Measurements from ENCODE around the gene FRMD8.

FRMD8 gene

DNA sequence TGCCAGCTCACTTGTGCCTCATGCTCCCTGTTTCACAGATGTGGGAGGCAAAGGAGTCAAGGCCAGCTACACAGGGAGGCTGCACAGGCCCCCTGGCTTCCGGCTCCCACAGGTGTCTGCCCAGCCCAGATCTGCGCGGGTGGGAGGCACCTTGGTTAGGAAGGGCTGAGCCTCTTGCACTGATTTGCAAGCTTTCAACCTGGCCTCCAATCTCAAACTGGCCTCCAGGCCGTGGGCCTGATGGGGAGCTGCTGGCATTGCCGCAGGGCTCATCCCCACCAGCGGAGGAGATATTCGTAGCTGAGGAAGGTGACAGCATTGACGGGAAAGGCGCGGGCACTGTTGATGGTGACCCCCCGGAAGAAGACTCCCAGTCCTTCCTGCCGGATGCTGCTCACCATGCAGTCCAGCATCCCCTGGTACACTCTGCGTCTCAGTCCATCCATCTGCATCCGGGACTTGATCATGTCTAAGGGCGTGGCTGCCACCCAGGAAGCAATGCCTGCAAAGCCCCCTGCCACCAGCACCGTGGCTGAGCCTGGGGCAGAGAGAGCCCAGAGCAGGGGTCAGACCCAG, 10.2 kb upstream of the FRMD8 start:
- no peak for DNase-seq

DNA sequence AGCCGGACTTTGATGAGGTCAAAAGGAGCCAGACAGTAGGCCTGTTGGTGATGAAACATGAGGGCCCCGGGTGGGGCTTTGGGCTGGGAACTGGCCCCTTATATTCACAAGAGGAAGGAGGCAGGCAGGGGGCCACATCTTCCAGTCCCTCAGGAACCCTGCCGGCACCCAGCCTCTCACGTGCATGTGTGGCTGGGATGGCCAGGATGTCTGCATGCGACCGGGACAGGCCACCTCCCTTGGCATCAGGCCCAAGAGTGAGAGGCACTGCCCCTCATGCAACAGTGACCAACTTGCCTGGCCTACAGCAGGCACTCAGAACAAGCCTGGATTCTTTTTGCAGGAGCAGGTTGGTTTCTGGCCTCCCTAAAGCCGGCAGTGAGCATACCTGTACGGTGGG, 9.4 kb upstream of the FRMD8 start:
- no peak for DNase-seq

DNA sequence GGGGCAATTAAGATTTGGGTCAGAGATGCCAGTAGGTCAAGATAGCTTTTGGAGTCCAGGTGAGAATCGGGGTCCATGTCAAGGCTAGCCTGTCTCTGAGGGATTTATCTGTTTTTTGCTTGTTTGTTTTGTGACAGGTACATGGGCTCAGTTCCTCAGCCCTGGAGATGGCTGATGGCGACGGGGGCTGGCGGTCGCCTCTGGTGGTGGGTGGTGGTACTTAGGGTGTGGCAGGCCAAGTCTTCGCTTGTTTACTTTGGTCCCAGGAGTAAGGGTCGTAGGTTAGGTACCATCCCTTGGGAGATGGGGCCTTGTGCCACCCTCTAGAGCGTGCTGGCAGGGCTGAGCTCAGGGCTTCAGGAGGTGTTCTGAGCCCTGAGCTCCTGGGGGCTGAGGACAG, 8.7 kb upstream of the FRMD8 start:
- no peak for DNase-seq

DNA sequence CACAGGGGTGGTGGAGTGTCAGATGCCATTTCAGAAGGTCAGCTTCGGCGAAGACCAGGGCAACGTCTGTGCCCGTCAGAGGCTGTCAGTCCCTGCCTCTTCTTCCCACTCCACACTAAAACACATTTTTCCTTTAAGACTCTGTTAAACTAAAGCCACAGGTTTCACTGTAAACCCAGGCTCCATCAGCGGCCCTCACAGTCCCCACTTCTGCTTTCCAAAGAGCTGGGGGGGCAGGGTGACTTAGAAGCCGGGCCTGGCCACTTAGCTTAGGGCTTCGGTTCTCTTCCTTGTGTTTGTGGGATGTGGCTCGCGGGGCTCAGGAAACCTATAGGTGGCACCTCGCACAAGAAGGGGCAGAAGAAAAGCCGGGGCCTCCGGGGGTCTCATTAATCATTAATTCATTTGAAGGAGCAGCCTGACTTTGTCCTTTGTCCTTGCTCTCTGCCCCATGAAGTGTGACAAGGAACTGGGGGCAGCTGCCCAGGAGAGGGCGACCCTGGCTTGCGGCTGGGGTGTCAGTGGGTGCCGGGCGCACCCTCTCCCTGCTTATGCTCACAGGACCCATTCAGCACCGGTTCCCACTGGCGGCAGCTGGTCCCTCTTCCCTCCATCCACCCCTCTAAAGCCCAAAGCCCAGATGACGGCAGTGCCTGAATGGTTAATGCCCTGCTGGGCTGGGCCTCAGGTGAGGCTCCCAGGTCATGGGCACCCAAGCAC, 8.1 kb upstream of the FRMD8 start:
- no peak for DNase-seq

DNA sequence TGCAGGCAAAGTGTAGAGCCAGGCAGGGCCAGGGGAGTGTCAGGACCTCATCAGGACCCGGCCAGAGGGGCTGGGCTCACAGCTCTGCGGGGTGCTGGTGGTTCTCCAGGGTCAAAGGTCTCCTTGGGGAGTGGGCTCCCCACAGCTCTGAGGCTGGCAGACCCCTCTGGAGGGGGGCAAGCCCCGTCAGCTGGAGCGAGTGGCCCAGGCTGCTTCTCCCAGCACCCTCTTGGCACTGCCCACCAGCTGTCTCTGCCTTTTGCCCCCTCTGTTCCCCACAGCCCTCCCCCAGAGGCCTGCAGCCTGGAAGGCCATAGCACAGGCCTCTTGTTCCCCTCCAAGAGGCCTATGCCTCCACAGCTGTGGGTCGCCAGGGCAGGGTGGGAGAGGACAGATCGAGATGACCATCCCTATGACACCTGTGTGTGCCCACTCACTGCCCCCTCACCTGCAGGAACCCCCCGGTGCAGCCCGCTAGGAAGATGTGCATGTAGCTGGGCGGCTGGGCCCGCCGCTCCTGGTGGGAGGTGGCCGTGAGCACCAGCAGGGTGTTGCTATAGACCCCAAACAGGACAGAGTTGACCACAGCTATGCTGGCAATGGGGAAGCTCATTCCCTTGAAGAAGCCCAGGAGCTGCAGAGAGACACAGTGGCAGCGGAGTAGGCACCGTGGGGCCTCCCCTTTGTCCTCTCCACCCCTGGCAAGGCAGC, 7.4 kb upstream of the FRMD8 start:
- no peak for DNase-seq

DNA sequence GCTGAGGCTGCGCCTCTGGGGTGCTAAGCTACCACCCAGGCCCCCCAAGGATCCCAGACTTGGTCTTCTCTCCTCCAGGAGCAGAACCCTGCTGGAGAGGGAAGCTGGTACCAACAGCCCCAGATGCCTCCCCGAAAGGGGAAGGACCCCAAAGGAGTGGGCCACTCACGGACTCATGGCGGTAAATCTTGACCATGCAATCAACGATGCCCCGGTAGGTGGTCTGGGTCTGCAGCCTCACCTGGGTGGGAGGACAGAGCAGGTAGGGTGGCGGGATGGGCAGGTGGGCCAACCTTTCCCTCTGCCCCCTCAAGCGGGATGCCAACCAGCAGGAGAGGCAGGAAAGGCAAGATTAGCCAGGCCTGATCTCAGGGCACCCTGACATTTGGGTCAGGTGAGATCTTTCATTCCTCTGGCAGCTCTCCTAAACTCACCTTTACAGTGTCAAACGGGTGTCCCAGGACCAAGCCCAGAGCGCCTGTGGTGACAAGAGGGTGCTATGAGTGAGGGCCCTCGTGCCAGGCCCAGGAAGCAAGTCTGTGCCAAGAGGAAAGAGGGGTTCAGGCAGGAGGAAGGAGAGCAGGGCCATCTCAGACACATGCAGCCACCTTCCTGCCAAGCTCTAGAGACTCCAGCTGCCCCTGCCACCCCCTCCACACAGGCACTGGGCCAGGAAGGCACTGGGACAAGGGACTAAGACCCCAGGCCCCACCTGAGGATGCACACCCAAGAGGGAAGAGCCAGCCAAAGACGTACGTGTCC, 6.6 kb upstream of the FRMD8 start:
- no peak for DNase-seq

DNA sequence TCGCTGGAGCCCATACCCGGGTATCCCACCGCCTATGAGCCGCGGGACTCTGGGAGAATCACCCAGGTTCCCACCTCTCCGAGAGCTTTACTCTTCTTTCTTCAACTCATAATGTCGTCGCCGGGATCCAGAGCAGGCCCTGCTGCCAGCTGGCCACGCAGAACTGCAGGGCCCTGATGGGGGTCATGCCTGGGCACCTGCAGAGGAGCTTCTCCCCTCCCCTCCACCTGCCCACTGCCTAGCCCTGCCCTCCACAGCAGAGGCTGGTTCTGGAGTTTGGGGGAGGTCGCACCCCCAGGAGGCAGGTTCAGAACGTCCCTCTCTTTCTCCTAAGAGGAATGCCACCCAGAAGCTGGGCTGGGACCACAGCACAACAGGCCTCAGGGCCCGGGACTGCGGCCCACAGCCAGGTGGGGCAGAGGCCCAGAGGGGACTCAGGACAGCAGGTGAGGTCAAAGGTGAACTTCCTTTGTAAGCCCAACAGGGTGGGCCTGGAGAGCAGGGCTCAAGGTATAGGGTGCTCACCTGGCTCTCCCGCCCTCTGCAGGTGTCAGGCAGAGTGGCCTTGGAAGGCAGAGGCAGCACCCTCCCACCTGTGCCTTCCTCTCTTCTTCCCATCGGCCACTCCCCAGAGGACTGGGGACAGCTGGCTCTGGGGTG, 5.8 kb upstream of the FRMD8 start:
- DNase-seq: no peak

DNA sequence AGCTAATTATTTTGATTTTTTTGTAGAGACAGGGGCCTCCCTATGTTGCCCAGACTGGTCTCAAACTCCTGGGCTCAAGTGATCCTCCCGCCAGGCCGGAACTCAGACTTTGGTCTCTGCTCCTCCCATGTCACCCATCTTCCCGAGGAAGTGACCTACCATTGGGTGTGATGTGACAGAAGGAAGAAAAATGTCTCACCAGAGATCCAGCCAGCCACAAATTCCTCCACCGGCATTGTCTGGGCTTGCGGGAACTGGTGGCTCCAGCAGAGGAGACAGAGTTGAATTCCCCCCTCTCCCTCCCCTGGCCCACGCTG, 4.8 kb upstream of the FRMD8 start:
- no peak for DNase-seq

DNA sequence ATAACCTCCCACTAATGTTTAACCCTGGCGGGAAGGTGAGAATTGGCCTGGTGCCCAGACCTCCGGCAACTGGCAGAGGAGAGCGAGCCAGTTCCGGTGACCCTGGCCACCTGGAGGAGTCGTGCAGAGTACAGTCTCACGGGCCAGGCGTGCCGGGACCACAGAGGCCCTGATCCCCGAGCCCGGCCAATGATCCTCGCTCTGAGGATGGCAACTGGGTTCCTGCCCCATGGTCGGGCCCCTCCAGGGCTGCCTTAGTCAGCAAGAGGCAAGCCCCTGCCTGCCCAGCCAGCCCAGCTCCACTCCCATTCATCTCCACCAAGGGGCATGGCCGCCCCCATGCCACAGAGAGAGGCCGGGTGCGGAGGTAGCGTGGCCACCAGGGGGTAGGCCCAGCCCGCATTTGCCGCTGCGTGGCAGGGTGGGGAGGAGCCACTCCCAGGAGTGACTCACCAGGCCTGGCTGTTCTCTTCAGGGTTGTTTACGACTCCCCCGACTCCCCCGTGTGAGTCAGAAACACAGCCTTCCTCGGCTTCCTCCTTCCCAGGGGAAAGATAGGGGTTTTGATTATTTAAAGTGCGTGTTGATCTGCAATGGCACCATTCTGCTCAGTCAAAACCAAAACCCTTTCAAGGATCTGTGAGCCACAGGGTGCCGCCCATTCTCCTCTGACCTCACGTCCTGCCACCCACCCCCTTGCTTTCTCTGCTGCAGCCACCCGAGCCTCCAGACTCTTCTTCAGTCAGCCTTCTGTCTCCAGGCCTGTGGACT, 4.2 kb upstream of the FRMD8 start, which contains the start of gene SLC25A45:
SLC25A45 (minus strand) TSS at position 614 of the 771 bp plus-strand sequence. CDS start 695 bp downstream, outside the sequence.
- DNase-seq: no peak

DNA sequence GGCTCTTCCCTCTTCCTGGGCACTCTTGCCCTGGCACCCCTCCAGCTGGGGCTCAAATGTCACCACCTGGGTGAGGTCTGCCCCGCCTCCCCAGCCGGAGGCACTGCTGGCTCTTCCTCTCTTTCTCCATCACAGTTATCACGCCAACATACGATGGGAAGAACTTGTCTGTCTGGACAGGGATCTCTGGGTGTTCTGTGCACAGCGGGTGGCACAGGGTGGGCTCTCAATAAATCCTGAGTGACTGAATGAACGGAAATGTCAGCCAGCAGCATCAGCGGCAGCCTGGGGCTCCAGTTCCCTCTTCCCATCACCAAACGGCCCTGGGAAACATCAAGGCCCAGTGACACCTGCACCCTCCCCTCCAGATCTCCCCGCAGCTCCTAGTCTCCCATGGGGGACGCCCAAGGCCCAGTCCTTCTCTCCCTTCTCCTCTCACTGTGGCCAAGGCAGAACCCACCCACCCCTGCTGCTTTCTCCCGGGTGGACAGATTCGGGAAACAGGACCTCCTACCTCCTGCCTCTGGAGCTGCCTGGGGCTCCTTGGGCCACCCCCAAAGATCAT, 3.6 kb upstream of the FRMD8 start:
- DNase-seq: no peak

DNA sequence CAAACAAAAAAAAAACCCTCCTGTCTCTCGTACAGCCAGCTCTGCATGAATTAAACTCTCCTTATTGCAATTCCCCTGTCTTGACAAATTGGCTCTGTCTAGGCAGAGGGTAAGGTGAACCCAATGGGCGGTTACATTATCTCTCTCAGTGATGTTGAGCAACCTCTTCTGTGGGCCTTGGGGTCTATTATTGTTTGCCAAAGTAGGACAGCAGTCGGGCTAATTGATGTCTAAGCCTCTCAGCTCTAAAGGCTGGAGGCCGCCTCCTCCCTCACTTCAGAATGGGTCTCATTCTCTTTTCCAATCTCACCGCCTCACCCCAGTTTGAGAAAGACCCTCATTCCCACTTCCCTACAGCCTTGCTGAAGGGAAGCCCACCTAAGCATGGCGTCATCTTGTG, 2.7 kb upstream of the FRMD8 start:
- DNase-seq: no peak

DNA sequence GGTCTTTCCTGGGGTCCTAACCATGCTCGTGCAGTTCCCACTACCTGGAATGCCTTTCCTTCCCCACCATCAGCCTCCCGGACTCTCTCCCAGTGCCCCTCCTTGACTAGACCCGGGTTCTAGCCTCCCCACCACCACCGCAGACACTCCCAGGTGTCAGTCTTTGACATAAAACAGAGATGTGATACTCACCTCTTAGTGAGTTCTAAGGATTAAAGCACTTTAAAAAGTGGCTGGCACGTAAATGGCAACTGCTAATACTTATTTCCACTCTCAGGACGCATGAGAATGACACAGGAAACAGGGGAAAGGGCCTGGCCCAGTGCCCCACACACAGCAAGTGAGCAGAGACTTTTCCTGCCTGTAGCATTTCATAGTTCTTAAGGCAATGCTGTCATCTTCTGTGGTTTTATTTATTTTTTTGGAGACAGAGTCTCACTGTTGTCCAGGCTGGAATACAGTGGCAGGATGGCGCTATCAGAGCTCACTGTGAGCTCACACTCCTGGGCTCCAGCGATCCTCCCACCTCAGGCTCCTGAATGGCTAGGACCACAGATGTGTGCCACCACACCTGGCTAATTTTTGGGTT, 2.0 kb upstream of the FRMD8 start:
- DNase-seq: no peak

DNA sequence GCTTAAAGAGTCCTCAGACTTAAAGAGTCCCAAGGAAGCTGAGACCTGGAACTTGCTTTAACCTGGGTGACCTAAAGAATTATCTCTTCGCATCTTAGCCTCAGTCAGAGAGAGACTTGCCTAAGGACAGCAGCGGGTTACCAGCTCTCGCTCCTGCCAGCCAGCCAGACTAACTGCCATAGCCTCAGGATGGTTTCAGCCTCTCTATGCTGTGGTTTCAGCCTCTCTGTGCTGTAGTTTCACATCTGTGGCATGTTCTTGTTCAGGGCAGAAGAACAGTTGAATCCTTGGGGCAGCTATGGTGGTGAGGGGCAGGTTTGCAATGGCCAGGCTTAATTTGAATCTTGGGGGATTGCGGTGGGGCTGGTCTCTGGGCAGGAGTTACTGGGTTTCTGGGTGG, 2.3 kb downstream of the FRMD8 start:
- no peak for DNase-seq

DNA sequence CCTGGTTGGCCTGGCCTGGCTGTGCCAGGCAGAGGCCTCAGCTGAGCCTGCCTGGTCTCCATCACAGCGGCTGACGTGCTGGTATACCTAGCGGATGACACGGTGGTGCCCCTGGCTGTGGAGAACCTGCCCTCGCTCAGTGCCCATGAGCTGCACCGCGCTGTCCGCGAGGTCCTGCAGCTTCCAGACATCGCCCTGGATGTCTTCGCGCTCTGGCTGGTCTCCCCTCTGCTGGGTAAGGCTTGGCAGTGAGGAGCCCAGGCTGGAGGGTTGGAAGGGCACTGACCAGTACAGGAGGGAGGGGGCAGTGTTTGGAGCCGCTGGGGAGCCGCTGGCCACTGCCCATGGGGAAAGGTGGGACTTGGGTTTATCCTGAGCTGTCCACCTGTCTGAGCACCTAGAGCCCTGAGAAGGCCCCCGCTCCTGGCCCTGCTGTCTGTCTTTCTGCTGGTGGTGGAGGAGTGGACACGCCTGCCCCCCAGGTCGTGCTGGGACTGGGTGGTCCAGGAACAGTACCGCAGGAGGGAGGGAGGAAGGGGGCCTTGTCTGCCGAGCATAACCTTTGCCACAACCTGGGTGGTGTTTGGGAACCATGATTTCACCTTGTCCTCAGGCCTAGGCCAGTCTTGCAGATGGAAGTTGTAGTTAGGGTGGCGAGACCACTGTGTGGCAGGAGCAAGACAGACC, 3.0 kb downstream of the FRMD8 start:
- no peak for DNase-seq

DNA sequence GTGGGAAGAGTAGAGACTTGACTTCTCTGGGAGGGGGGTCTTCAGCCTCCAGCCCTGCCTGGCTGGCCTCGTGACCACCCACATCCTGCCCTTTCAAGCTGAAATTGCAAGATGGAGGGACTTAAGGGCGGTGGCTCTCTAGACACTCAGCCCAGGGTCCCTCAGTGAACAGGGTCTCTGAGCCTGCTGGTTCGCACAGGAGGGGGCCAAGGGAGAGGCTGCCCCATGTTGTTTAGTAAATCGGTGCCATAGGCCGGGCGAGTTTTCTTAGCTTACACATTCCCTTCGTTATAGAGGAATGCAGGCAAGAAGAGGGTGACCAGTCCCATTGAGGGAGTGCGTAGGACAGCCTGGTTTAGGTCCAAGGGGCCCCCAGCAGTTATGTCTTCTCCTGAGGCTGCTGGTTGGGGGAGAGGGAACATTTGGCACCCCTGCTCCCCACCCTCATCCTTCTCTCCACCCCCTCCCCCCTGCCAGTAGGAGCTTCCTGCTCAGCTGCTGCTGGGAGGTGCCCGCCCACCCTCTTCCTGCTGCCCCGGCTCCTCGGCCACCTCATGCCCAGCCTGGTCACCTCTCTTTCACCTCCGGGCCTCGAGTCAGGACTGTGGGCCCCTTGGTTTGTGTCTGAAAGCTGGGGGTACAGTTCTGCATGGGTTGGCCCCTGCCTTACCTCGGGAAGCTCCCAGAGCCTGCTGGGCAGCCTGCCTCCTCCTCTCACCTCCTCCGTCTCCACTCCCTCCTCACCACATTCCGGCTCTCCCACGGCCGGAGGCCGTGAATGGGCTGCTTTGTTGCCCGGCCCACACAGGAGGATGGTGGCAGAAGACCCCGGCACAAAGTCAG, 3.9 kb downstream of the FRMD8 start:
- no peak for DNase-seq

DNA sequence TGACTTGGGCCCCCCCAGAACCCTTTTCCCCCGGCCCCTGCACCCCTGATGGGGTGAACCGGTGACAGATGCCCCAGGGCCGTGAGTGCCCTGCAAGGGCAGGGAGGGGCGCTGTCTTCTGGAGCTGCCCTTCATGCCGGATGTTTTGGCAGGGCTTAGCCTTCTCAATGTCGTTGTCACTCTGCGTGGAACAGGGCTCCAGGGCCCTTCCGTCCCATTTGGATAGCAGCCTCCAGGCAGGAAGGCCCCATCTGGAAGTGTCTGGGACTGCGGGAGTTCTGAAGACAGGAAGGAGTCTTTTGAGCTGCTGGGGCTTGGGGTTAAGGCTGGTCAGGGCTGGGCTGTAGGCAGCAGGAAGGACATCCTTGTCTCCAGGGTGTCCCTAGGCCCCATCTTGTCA, 4.6 kb downstream of the FRMD8 start:
- no peak for DNase-seq

DNA sequence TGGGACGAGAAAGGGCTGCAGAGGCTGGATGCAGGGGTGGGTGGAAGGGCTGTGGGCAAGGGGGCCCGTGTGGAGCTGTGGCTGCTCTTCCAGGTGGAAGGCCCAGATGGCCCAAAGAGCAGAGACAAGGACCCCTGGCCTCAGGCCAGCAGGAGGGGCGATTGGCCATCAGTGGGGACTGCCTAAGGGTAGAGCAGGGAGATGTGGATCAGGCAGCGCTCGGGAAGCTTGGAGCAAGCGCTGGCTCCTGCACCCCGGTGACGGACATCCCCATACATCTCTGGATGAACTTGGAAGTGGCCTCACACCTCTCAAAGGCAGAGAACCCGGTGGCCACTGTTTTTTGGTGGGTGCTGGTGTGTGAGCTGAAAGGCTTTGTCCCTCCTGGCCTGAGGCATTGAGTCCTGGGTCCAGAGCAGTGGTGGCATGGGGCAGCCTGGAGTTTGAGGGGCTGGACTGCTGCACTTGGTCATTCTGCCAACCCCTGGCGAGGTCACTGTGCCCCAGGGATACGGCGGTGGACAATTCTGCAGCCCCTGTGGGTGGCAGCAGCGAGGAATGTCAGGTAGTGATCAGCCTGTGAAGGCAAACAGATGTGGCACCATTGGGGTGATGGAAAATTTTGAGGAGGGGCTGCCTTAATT, 5.9 kb downstream of the FRMD8 start:
- no peak for DNase-seq

DNA sequence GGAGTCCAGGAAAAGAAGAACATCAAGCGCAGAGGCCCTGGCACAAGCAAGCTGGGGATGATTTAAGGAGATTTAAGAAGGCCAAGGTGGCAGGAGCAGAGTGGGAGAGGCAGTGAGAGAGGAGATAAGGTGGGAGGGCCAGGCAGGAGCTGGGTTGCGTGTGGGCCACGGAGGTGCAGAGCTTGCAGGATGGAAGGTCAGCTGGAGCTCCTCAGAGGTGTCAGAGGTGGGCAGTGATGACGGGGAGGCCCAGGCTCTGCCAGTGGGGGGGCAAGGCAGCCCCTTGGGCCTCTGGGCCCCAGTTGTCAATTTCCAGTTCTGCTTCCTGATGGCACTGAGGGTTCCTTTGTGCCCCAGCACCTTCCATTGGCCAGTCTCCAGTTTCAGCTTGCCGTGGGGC, 6.5 kb downstream of the FRMD8 start:
- DNase-seq: no peak

DNA sequence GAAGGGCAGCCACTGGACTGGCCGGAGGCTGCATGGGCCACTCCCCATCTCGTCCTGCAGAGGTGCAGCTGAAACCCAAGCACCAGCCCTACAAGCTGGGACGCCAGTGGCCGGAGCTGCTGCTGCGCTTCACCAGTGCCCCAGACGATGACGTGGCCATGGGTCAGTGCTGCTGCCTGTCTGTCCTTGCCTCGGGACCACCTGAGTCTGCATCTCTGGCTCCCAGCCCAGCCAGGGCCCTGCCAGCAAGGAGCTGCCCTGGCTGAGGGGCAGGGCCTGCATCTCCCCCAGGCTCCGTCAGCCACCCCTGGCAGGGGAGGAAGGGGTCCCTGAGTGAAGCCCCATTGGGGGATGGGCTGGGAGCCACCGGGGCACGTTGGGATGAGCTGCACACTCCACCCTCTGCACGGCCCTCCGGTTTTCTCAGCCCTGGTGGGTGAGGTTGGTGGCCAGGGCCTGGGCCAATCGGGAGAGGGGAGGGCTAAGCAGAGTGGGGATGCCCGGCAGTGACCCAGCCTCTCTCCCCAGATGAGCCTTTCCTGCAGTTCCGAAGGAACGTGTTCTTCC, 7.2 kb downstream of the FRMD8 start:
- DNase-seq: no peak
